PC-9 (cell line): ENCODE data around the gene SERPINB8. TPM values are rescaled to one million over a fixed set of nuclear protein-coding genes. Genes with fewer than 3 reads are reported as not detected.

Experiments
- BruUV-seq: library from RNA; stranded (reverse); fragments of 400-500 nt; replicated peaks from 2 replicates; lab custom pipeline; 2021; lab: Mats Ljungman, UMichigan
- CTCF ChIA-PET: fragments of 300-600 bp; sonication (Branson Sonifier 250); formaldehyde crosslinking; loops from one replicate; lab custom pipeline; 2022; ENCODE audit warnings: antibody characterized with exemption; lab: Charles Lee
- POLR2A ChIA-PET: fragments of 300-600 bp; sonication (Branson Sonifier 250); formaldehyde crosslinking; loops from one replicate; lab custom pipeline; 2022; ENCODE audit warnings: antibody characterized with exemption; ENCODE audit not compliant: unreplicated experiment; lab: Charles Lee
- DNase-seq, 2 experiments: peaks; one replicate each; pipeline versions ENCODE4 v3.0.0 to v3.0.0-alpha.2; 2015 to 2022; ENCODE audit warnings: mixed read lengths in 1 of 2
- H2AFZ ChIP-seq: fragments of 200-600 bp; sonication (generic); 2 replicates; pipeline ENCODE4 v1.8.1; 2017; ENCODE audit warnings: antibody characterized with exemption
- H3F3A ChIP-seq: fragments of 200-600 bp; sonication (generic); 2 replicates; pipeline ENCODE4 v1.8.1; 2017; ENCODE audit warnings: antibody characterized with exemption, mild to moderate bottlenecking, low read depth; ENCODE audit not compliant: insufficient read depth
- H3K27ac ChIP-seq: fragments of 200-600 bp; sonication (generic); 2 replicates; pipeline ENCODE4 v1.6.1; 2016; ENCODE audit warnings: mixed run types
- H3K27me3 ChIP-seq: fragments of 200-600 bp; sonication (generic); 2 replicates; pipeline ENCODE4 v1.6.1; 2016; ENCODE audit warnings: low read depth, mixed run types; ENCODE audit not compliant: insufficient read depth
- H3K36me3 ChIP-seq: fragments of 200-600 bp; sonication (generic); 2 replicates; pipeline ENCODE4 v1.6.1; 2016; ENCODE audit warnings: low read depth, mixed run types
- H3K4me1 ChIP-seq: fragments of 200-600 bp; sonication (generic); replicated peaks from 2 replicates; pipeline ENCODE4 v1.6.1; 2016; ENCODE audit warnings: mixed run types; ENCODE audit not compliant: insufficient read depth
- H3K4me2 ChIP-seq: fragments of 200-600 bp; sonication (generic); 2 replicates; pipeline ENCODE4 v1.6.1; 2017; ENCODE audit warnings: mixed run types
- H3K4me3 ChIP-seq: fragments of 200-600 bp; sonication (generic); 2 replicates; pipeline ENCODE4 v1.6.1; 2016; ENCODE audit warnings: mixed run types
- H3K79me2 ChIP-seq: fragments of 200-600 bp; sonication (generic); 2 replicates; pipeline ENCODE4 v1.6.1; 2017; ENCODE audit warnings: low read depth, mixed run types
- H3K9me2 ChIP-seq: fragments of 200-600 bp; sonication (generic); 2 replicates; pipeline ENCODE4 v1.8.1; 2017; ENCODE audit warnings: mild to moderate bottlenecking; ENCODE audit not compliant: insufficient read depth
- H3K9me3 ChIP-seq: fragments of 200-600 bp; sonication (generic); 2 replicates; pipeline ENCODE4 v1.8.1; 2016; ENCODE audit warnings: low read depth; ENCODE audit not compliant: insufficient read depth
- H4K20me1 ChIP-seq: fragments of 200-600 bp; sonication (generic); 2 replicates; pipeline ENCODE4 v1.8.1; 2017; ENCODE audit not compliant: insufficient read depth
- CTCF ChIP-seq: fragments of 200-600 bp; sonication (generic); conservative IDR thresholded peaks from 2 replicates; pipeline ENCODE4 v1.6.1; 2017; ENCODE audit warnings: mixed run types, antibody characterized with exemption, mild to moderate bottlenecking, moderate library complexity
- EZH2 ChIP-seq: fragments of 200-600 bp; sonication (generic); IDR thresholded peaks from 2 replicates; pipeline ENCODE4 v1.8.0; 2017; ENCODE audit warnings: antibody characterized with exemption, low read depth
- intact Hi-C: fragments of 100-400 bp; cut with micrococcal nuclease; formaldehyde crosslinking; loops from one replicate; pipeline ENCODE4 v1.10.0; 2022; ENCODE audit not compliant: unreplicated experiment
- total RNA-seq: library from RNA; stranded (reverse); gene quantifications from 2 replicates; pipeline ENCODE4 v1.2.3, GENCODE V29; 2021

The SERPINB8 gene
- total RNA-seq, 1 experiment from 2014 or later, result 7.2 TPM

DNA sequence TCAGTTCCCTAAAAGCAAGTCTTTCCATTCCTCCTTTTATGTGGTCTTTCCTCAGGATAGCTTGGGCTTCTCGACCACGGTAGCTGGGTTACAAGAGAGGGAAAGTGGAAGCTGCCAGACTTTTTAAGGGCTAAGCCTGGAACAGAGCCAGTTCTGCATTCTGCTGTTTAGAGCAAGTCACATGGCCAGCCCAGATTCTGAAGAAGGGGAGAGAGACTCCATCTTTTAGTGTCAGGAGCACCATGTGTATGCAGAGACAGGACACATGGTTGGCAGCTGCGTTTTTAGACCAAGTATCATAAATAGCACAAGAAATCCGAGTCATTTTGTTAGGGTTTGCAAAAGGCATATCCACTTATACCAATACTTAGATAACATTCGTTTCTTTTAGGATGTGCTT, 16.1 kb upstream of the SERPINB8 start:
- Histone ChIP-seq H3K27me3 (no peaks in the 10 kb centered on the region), H3K9me2 (no peaks in the 10 kb centered on the region), H3K4me3 (no peak overlapping the region), H4K20me1 (no peaks in the 10 kb centered on the region), H3K79me2 (no peaks in the 10 kb centered on the region), H3K9me3 (no peaks in the 10 kb centered on the region), H3K27ac (no peak overlapping the region), H3K36me3 (no peaks in the 10 kb centered on the region), H3K4me1 (no peaks in the 10 kb centered on the region), H3F3A (no peaks in the 10 kb centered on the region), H2AFZ (no peak overlapping the region), H3K4me2 (no peak overlapping the region)
- CTCF ChIA-PET, result no interaction called here
- no TSS peak for BruUV-seq
- intact Hi-C loops, result no loop called here
- DNase-seq, result no peak
- no peak for TF ChIP-seq CTCF
- no peak for TF ChIP-seq EZH2
- POLR2A ChIA-PET, result no interaction called here

DNA sequence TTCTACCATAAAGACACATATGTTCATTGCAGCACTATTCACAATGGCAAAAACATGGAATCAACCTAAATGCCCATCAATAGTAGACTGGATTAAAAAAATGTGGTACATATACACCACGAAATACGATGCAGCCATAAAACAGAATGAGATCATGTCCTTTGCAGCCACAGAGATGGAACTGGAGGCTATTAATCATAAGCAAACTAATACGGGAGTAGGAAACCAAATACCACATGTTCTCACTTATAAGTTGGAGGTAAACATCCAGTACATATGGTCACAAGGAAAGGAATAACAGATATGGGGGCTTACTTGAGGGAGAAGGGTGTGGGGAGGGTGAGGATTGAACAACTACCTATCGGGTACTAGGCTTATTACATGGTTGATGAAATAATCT, 13.1 kb upstream of the SERPINB8 start:
- 0 out of 2 replicates have a peak overlapping the region, but pooled peaks have one; percentile 34 for H2AFZ ChIP-seq
- intact Hi-C loops, result no loop called here
- H3K27ac ChIP-seq, result no peak overlapping the region

DNA sequence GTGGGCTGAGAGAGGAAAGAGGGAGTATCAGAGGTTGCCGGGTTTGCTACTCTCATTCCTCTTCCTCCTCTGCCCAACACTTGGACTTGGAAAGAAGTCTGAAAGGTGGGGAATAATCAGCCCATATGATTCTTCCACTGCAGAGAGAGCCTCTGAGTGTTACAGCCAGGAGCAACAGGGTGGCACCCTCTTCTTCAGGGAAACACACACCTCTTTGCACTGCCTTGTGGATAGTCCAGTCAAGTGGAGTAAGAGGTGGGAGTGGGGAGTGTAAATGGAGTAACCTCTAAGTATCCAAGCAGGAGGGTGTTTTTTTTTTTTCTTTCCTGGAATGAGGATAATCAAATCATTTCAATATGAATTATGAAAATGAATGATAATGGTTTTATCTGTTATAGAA, 9.0 kb upstream of the SERPINB8 start:
- H2AFZ ChIP-seq, result no peak overlapping the region
- CTCF ChIA-PET, result no interaction called here
- H3K9me2 ChIP-seq, result no peaks in the 10 kb centered on the region
- no peak for TF ChIP-seq EZH2
- no peak for TF ChIP-seq CTCF
- no peak overlapping the region for H3K4me3 ChIP-seq
- POLR2A ChIA-PET, result interaction anchor here (0.5 kb wide), 1 partner anchor 598 kb away, joined by 8 read pairs; no protein-coding TSS in a partner anchor
- no peak overlapping the region for H3K27ac ChIP-seq
- H3K79me2 ChIP-seq, result no peaks in the 10 kb centered on the region
- H3K9me3 ChIP-seq, result no peaks in the 10 kb centered on the region
- H3K4me1 ChIP-seq, result no peaks in the 10 kb centered on the region
- DNase-seq, result no peak
- no peaks in the 10 kb centered on the region for H3K36me3 ChIP-seq
- no peaks in the 10 kb centered on the region for H3K27me3 ChIP-seq
- no peaks in the 10 kb centered on the region for H4K20me1 ChIP-seq
- no TSS peak for BruUV-seq
- no peak overlapping the region for H3K4me2 ChIP-seq
- no peaks in the 10 kb centered on the region for H3F3A ChIP-seq
- intact Hi-C loops, result no loop called here

More for the DNA sequence above, 13.1 kb upstream of the SERPINB8 start:
- TF ChIP-seq EZH2 (no peak), CTCF (no peak)
- POLR2A ChIA-PET, result no interaction called here
- H3F3A ChIP-seq, result no peaks in the 10 kb centered on the region
- DNase-seq, result no peak
- no peak overlapping the region for H3K4me3 ChIP-seq
- H3K79me2 ChIP-seq, result no peaks in the 10 kb centered on the region
- H3K27me3 ChIP-seq, result no peaks in the 10 kb centered on the region
- H3K4me1 ChIP-seq, result no peaks in the 10 kb centered on the region
- no TSS peak for BruUV-seq
- no peaks in the 10 kb centered on the region for H3K9me2 ChIP-seq
- H4K20me1 ChIP-seq, result no peaks in the 10 kb centered on the region
- CTCF ChIA-PET, result no interaction called here
- no peaks in the 10 kb centered on the region for H3K9me3 ChIP-seq
- H3K4me2 ChIP-seq, result no peak overlapping the region
- no peaks in the 10 kb centered on the region for H3K36me3 ChIP-seq
